IPS-20b (cell line): ENCODE data around the gene COX8C.
A peak's percentile ranks its signal among the peaks of the same experiment; 100 is the strongest.
"Not testable (repeated sequence)": the region's sequence is repeated elsewhere in the genome, so short reads cannot be mapped to it uniquely, and the experiment has no call there.

Source experiments
- H3K27ac ChIP-seq: one replicate; pipeline ENCODE4 v1.5.1; 2013; ENCODE audit warnings: low read length
- H3K27me3 ChIP-seq: 2 replicates; pipeline ENCODE4 v1.6.1; 2013; ENCODE audit warnings: mild to moderate bottlenecking, low read length, inconsistent platforms; ENCODE audit not compliant: insufficient read depth
- H3K36me3 ChIP-seq: 2 replicates; pipeline ENCODE4 v1.6.1; 2013; ENCODE audit warnings: low read depth, mild to moderate bottlenecking, inconsistent platforms, low read length, moderate library complexity; ENCODE audit not compliant: insufficient read depth
- H3K4me1 ChIP-seq: 2 replicates; pipeline ENCODE4 v1.6.1; 2013; ENCODE audit warnings: mild to moderate bottlenecking, control low read depth, inconsistent platforms, low read length, moderate library complexity; ENCODE audit not compliant: insufficient read depth
- H3K4me3 ChIP-seq: 2 replicates; pipeline ENCODE4 v1.5.1; 2013; ENCODE audit warnings: mild to moderate bottlenecking, low read length, inconsistent platforms
- H3K9ac ChIP-seq: 2 replicates; pipeline ENCODE4 v1.6.1; 2013; ENCODE audit warnings: low read depth, mild to moderate bottlenecking, inconsistent platforms, low read length, moderate library complexity
- H3K9me3 ChIP-seq: 2 replicates; pipeline ENCODE4 v1.6.1; 2013; ENCODE audit warnings: mild to moderate bottlenecking, low read depth, low read length, inconsistent platforms; ENCODE audit not compliant: insufficient read depth

The COX8C gene

GRCh38 chr14:93337143-93337753 is 9.7 kb upstream of the COX8C start:
- H3K9me3 ChIP-seq = peaks cover 30% of the 10 kb centered on the region
- no peak overlapping the region for H3K4me3 ChIP-seq
- H3K36me3 ChIP-seq = peaks cover 3% of the 10 kb centered on the region; the same call in 1 of the 2 replicates
- H3K27me3 ChIP-seq = no peaks in the 10 kb centered on the region
- H3K27ac ChIP-seq = no peak overlapping the region
- H3K4me1 ChIP-seq = 0 out of 2 replicates have a peak, but pooled peaks cover 8% of the 10 kb centered on the region
- H3K9ac ChIP-seq = no peak overlapping the region

- no peaks in the 10 kb centered on the region for H3K27me3 ChIP-seq
Observed at GRCh38 chr14:93337884-93338283, 9.1 kb upstream of the COX8C start.

GRCh38 chr14:93343266-93343665 is 3.7 kb upstream of the COX8C start:
- Histone ChIP-seq H3K36me3 (peaks cover 3% of the 10 kb centered on the region; the same call in 1 of the 2 replicates), H3K27me3 (no peaks in the 10 kb centered on the region), H3K4me1 (peaks cover 20% of the 10 kb centered on the region), H3K4me3 (peak overlapping the region; percentile 37; the same call in 1 of the 2 replicates), H3K27ac (peak overlapping the region; percentile 97), H3K9ac (peak overlapping the region; percentile 55; the same call in 1 of the 2 replicates), H3K9me3 (peaks cover 29% of the 10 kb centered on the region)

More at GRCh38 chr14:93337884-93338283, 9.1 kb upstream of the COX8C start:
- no peak overlapping the region for H3K4me3 ChIP-seq
- H3K36me3 ChIP-seq = peaks cover 3% of the 10 kb centered on the region; the same call in 1 of the 2 replicates
- no peak overlapping the region for H3K27ac ChIP-seq
- peaks cover 8% of the 10 kb centered on the region; the same call in 1 of the 2 replicates for H3K4me1 ChIP-seq
- peaks cover 36% of the 10 kb centered on the region for H3K9me3 ChIP-seq
- no peak overlapping the region for H3K9ac ChIP-seq

- H3K4me3 ChIP-seq = peak overlapping the region; percentile 37; the same call in 1 of the 2 replicates
- peak overlapping the region; percentile 55; the same call in 1 of the 2 replicates for H3K9ac ChIP-seq
Observed at GRCh38 chr14:93343797-93344196, 3.2 kb upstream of the COX8C start.

GRCh38 chr14:93347850-93348249 is 868 bp downstream of the COX8C start:
- Histone ChIP-seq H3K9me3 (peaks cover 3% of the 10 kb centered on the region; the same call in 1 of the 2 replicates), H3K27ac (no peak overlapping the region), H3K27me3 (no peaks in the 10 kb centered on the region), H3K36me3 (no peaks in the 10 kb centered on the region), H3K9ac (no peak overlapping the region), H3K4me1 (peaks cover 20% of the 10 kb centered on the region), H3K4me3 (no peak overlapping the region)

More at GRCh38 chr14:93343797-93344196, 3.2 kb upstream of the COX8C start:
- no peaks in the 10 kb centered on the region for H3K27me3 ChIP-seq
- peak overlapping the region; percentile 97 for H3K27ac ChIP-seq
- H3K36me3 ChIP-seq = peaks cover 3% of the 10 kb centered on the region; the same call in 1 of the 2 replicates
- peaks cover 29% of the 10 kb centered on the region for H3K9me3 ChIP-seq
- peaks cover 20% of the 10 kb centered on the region for H3K4me1 ChIP-seq

- H3K27ac ChIP-seq = no peak overlapping the region
- H3K4me3 ChIP-seq = no peak overlapping the region
- no peaks in the 10 kb centered on the region for H3K27me3 ChIP-seq
- H3K9ac ChIP-seq = no peak overlapping the region
- H3K4me1 ChIP-seq = peaks cover 18% of the 10 kb centered on the region
- H3K9me3 ChIP-seq = peaks cover 3% of the 10 kb centered on the region; the same call in 1 of the 2 replicates
- no peaks in the 10 kb centered on the region for H3K36me3 ChIP-seq
Observed at GRCh38 chr14:93348292-93348691, 1.3 kb downstream of the COX8C start.

GRCh38 chr14:93354873-93355272 is 7.9 kb downstream of the COX8C start:
- not testable (repeated sequence) for H3K9ac ChIP-seq, H3K27me3 ChIP-seq, H3K27ac ChIP-seq, H3K4me1 ChIP-seq, H3K9me3 ChIP-seq, H3K36me3 ChIP-seq, H3K4me3 ChIP-seq

GRCh38 chr14:93368996-93369712 is 22.2 kb downstream of the COX8C start:
- no peak overlapping the region for H3K27ac ChIP-seq
- H3K36me3 ChIP-seq = no peaks in the 10 kb centered on the region
- H3K4me3 ChIP-seq = no peak overlapping the region
- H3K9ac ChIP-seq = no peak overlapping the region
- H3K27me3 ChIP-seq = no peaks in the 10 kb centered on the region
- H3K4me1 ChIP-seq = no peaks in the 10 kb centered on the region
- H3K9me3 ChIP-seq = no peaks in the 10 kb centered on the region

- Histone ChIP-seq H3K9ac (no peak overlapping the region), H3K27me3 (no peaks in the 10 kb centered on the region)
Observed at GRCh38 chr14:93369713-93370266, 22.8 kb downstream of the COX8C start.

GRCh38 chr14:93375673-93376156 is 28.7 kb downstream of the COX8C start:
- H3K27me3 ChIP-seq = no peaks in the 10 kb centered on the region
- no peaks in the 10 kb centered on the region for H3K4me1 ChIP-seq
- H3K4me3 ChIP-seq = no peak overlapping the region
- H3K9me3 ChIP-seq = no peaks in the 10 kb centered on the region
- H3K9ac ChIP-seq = no peak overlapping the region
- H3K27ac ChIP-seq = no peak overlapping the region
- no peaks in the 10 kb centered on the region for H3K36me3 ChIP-seq

More at GRCh38 chr14:93369713-93370266, 22.8 kb downstream of the COX8C start:
- Histone ChIP-seq H3K4me3 (no peak overlapping the region), H3K9me3 (no peaks in the 10 kb centered on the region), H3K27ac (no peak overlapping the region), H3K36me3 (no peaks in the 10 kb centered on the region), H3K4me1 (no peaks in the 10 kb centered on the region)

GRCh38 chr14:93379831-93380230 is 32.8 kb downstream of the COX8C start:
- H3K27ac ChIP-seq = no peak overlapping the region
- no peaks in the 10 kb centered on the region for H3K27me3 ChIP-seq
- H3K36me3 ChIP-seq = no peaks in the 10 kb centered on the region
- no peak overlapping the region for H3K4me3 ChIP-seq
- no peak overlapping the region for H3K9ac ChIP-seq
- no peaks in the 10 kb centered on the region for H3K9me3 ChIP-seq
- no peaks in the 10 kb centered on the region for H3K4me1 ChIP-seq
